Measurements from ENCODE around the gene AK2. TPM values are rescaled to one million over a fixed set of nuclear protein-coding genes. Genes with fewer than 3 reads are reported as not detected.
"Not testable (repeated sequence)": the region's sequence is repeated elsewhere in the genome, so short reads cannot be mapped to it uniquely, and the experiment has no call there.

Gene AK2
- total RNA-seq, 3 donors from 2014 or later = 124 to 483 (median 280) TPM

- no peaks in the 10 kb centered on the region for H3K9me3 ChIP-seq
- no peak overlapping the region for H3K27ac ChIP-seq
- intact Hi-C loops (cut with DNase I; ENCODE audit: low total_unique reads) = no loop called here
- no peak for DNase-seq (ENCODE audit: low spot score in 2 of 2)
- TF ChIP-seq POLR2AphosphoS5 (IDR thresholded peaks at IDR 0.05) (no peak), CTCF (IDR thresholded peaks at IDR 0.05) (no peak), POLR2A (IDR thresholded peaks at IDR 0.05) (no peak)
- no peaks in the 10 kb centered on the region for H3K36me3 ChIP-seq
- no peaks in the 10 kb centered on the region for H3K4me1 ChIP-seq
- H3K4me3 ChIP-seq = no peak overlapping the region
- H3K27me3 ChIP-seq = no peaks in the 10 kb centered on the region
Measured at GRCh38 chr1:32978854-32979253, 57.8 kb downstream of the AK2 start.

- no peaks in the 10 kb centered on the region for H3K36me3 ChIP-seq
- DNase-seq (ENCODE audit: low spot score in 2 of 2) = no peak
- no peaks in the 10 kb centered on the region for H3K4me1 ChIP-seq
- intact Hi-C loops (cut with DNase I; ENCODE audit: low total_unique reads) = no loop called here
- no peak for TF ChIP-seq CTCF (IDR thresholded peaks at IDR 0.05)
- no peak for TF ChIP-seq POLR2A (IDR thresholded peaks at IDR 0.05)
- TF ChIP-seq POLR2AphosphoS5 (IDR thresholded peaks at IDR 0.05) = no peak
- no peaks in the 10 kb centered on the region for H3K27me3 ChIP-seq
- no peak overlapping the region for H3K4me3 ChIP-seq
- no peaks in the 10 kb centered on the region for H3K9me3 ChIP-seq
- no peak overlapping the region for H3K27ac ChIP-seq
Measured at GRCh38 chr1:32977546-32978087, 59.1 kb downstream of the AK2 start.

GRCh38 chr1:32975055-32975454 lies 61.6 kb downstream of the AK2 start:
- H3K36me3 ChIP-seq; intact Hi-C loops (cut with DNase I; ENCODE audit: low total_unique reads); DNase-seq (ENCODE audit: low spot score in 2 of 2); H3K27me3 ChIP-seq; H3K9me3 ChIP-seq; H3K4me1 ChIP-seq; H3K4me3 ChIP-seq; H3K27ac ChIP-seq: not testable (repeated sequence)

GRCh38 chr1:32973458-32973857 lies 63.2 kb downstream of the AK2 start:
- DNase-seq (ENCODE audit: low spot score in 2 of 2); H3K9me3 ChIP-seq; H3K4me1 ChIP-seq; H3K27me3 ChIP-seq; H3K27ac ChIP-seq; H3K36me3 ChIP-seq; intact Hi-C loops (cut with DNase I; ENCODE audit: low total_unique reads): not testable (repeated sequence)
- peak overlapping the region in 2 of 3 donors; percentile 50 to 56 for H3K4me3 ChIP-seq

- peak; percentile 49 to 62 for DNase-seq (ENCODE audit: low spot score in 2 of 2)
- H3K27me3 ChIP-seq = no peaks in the 10 kb centered on the region
- TF ChIP-seq POLR2AphosphoS5 (IDR thresholded peaks at IDR 0.05) = peak in 1 of 3 donors; percentile 11
- no peak for TF ChIP-seq CTCF (IDR thresholded peaks at IDR 0.05)
- TF ChIP-seq POLR2A (IDR thresholded peaks at IDR 0.05) = no peak
- no peaks in the 10 kb centered on the region for H3K9me3 ChIP-seq
- H3K4me1 ChIP-seq = no peaks in the 10 kb centered on the region
- peak overlapping the region; percentile 50 to 74 (median 56) for H3K4me3 ChIP-seq
- H3K36me3 ChIP-seq = no peaks in the 10 kb centered on the region
- H3K27ac ChIP-seq = peak overlapping the region; percentile 35 to 41
- intact Hi-C loops (cut with DNase I; ENCODE audit: low total_unique reads) = no loop called here
Measured at GRCh38 chr1:32972814-32973428, 63.8 kb downstream of the AK2 start.

- no peaks in the 10 kb centered on the region for H3K36me3 ChIP-seq
- H3K27me3 ChIP-seq = no peaks in the 10 kb centered on the region
- no peak for DNase-seq (ENCODE audit: low spot score in 2 of 2)
- H3K27ac ChIP-seq = no peak overlapping the region
- no peaks in the 10 kb centered on the region for H3K9me3 ChIP-seq
- intact Hi-C loops (cut with DNase I; ENCODE audit: low total_unique reads) = no loop called here
- H3K4me3 ChIP-seq = no peak overlapping the region
- TF ChIP-seq POLR2A (IDR thresholded peaks at IDR 0.05) = no peak
- no peak for TF ChIP-seq POLR2AphosphoS5 (IDR thresholded peaks at IDR 0.05)
- TF ChIP-seq CTCF (IDR thresholded peaks at IDR 0.05) = no peak
- H3K4me1 ChIP-seq = no peaks in the 10 kb centered on the region
Measured at GRCh38 chr1:32971576-32971975, 65.1 kb downstream of the AK2 start.
